ENCODE data around the gene LGMN. TPM values are rescaled to one million over a fixed set of nuclear protein-coding genes. Genes with fewer than 3 reads are reported as not detected.
"Not testable (repeated sequence)": the region's sequence is repeated elsewhere in the genome, so short reads cannot be mapped to it uniquely, and the experiment has no call there.

Gene LGMN
- 100 to 1,000 TPM; 125 to 135 (median 134) TPM for polyA plus RNA-seq (ENCODE audit: insufficient read length in 3 of 3)
- long read RNA-seq, donor 1, transcript LGMN-201 (14 exons, 2,055 nt) = major isoform, 19 of 21 reads
- long read RNA-seq, donor 1, partial matches to known transcripts = 0 of 21 reads
- long read RNA-seq, donor 1, other reads (novel, unspliced or antisense) = 0 of 21 reads
- long read RNA-seq, donor 2, transcript LGMN-201 (14 exons, 2,055 nt) = major isoform, 12 of 14 reads
- long read RNA-seq, donor 2, partial matches to known transcripts = 0 of 14 reads
- long read RNA-seq, donor 2, other reads (novel, unspliced or antisense) = 0 of 14 reads
- long read RNA-seq, donor 3, transcript LGMN-201 (14 exons, 2,055 nt) = major isoform, 37 of 54 reads
- long read RNA-seq, donor 3, partial matches to known transcripts = 15 of 54 reads
- long read RNA-seq, donor 3, other reads (novel, unspliced or antisense) = 0 of 54 reads
- long read RNA-seq, donor 4, transcript LGMN-201 (14 exons, 2,055 nt) = major isoform, 26 of 34 reads
- long read RNA-seq, donor 4, partial matches to known transcripts = 0 of 34 reads
- long read RNA-seq, donor 4, other reads (novel, unspliced or antisense) = 6 of 34 reads
- long read RNA-seq, donor 5 = 0 reads
- long read RNA-seq, donor 6, transcript LGMN-201 (14 exons, 2,055 nt) = major isoform, 21 of 29 reads
- long read RNA-seq, donor 6, partial matches to known transcripts = 0 of 29 reads
- long read RNA-seq, donor 6, other reads (novel, unspliced or antisense) = 0 of 29 reads
- long read RNA-seq, donor 7, transcript LGMN-201 (14 exons, 2,055 nt) = major isoform, 28 of 42 reads
- long read RNA-seq, donor 7, partial matches to known transcripts = 0 of 42 reads
- long read RNA-seq, donor 7, other reads (novel, unspliced or antisense) = 8 of 42 reads
- long read RNA-seq, donor 8 = 0 reads
- long read RNA-seq, donor 9, transcript LGMN-201 (14 exons, 2,055 nt) = major isoform, 20 of 27 reads
- long read RNA-seq, donor 9, transcript LGMN-211 (12 exons, 1,728 nt) = minor isoform, 6 of 27 reads
- long read RNA-seq, donor 9, partial matches to known transcripts = 0 of 27 reads
- long read RNA-seq, donor 9, other reads (novel, unspliced or antisense) = 0 of 27 reads
- long read RNA-seq, donor 10, transcript LGMN-201 (14 exons, 2,055 nt) = major isoform, 16 of 18 reads
- long read RNA-seq, donor 10, partial matches to known transcripts = 0 of 18 reads
- long read RNA-seq, donor 10, other reads (novel, unspliced or antisense) = 0 of 18 reads
- long read RNA-seq, donor 11, transcript LGMN-201 (14 exons, 2,055 nt) = major isoform, 22 of 26 reads
- long read RNA-seq, donor 11, partial matches to known transcripts = 0 of 26 reads
- long read RNA-seq, donor 11, other reads (novel, unspliced or antisense) = 0 of 26 reads
- long read RNA-seq, donor 12, transcript LGMN-201 (14 exons, 2,055 nt) = major isoform, 5 of 7 reads
- long read RNA-seq, donor 12, partial matches to known transcripts = 0 of 7 reads
- long read RNA-seq, donor 12, other reads (novel, unspliced or antisense) = 0 of 7 reads
- long read RNA-seq, donor 13 = 0 reads
- long read RNA-seq, donor 14, transcript LGMN-201 (14 exons, 2,055 nt) = major isoform, 16 of 18 reads
- long read RNA-seq, donor 14, partial matches to known transcripts = 0 of 18 reads
- long read RNA-seq, donor 14, other reads (novel, unspliced or antisense) = 0 of 18 reads
- long read RNA-seq, donor 15, transcript LGMN-201 (14 exons, 2,055 nt) = major isoform, 12 of 13 reads
- long read RNA-seq, donor 15, partial matches to known transcripts = 0 of 13 reads
- long read RNA-seq, donor 15, other reads (novel, unspliced or antisense) = 0 of 13 reads
- long read RNA-seq, donor 16, transcript LGMN-201 (14 exons, 2,055 nt) = major isoform, 61 of 86 reads
- long read RNA-seq, donor 16, partial matches to known transcripts = 6 of 86 reads
- long read RNA-seq, donor 16, other reads (novel, unspliced or antisense) = 6 of 86 reads

DNA sequence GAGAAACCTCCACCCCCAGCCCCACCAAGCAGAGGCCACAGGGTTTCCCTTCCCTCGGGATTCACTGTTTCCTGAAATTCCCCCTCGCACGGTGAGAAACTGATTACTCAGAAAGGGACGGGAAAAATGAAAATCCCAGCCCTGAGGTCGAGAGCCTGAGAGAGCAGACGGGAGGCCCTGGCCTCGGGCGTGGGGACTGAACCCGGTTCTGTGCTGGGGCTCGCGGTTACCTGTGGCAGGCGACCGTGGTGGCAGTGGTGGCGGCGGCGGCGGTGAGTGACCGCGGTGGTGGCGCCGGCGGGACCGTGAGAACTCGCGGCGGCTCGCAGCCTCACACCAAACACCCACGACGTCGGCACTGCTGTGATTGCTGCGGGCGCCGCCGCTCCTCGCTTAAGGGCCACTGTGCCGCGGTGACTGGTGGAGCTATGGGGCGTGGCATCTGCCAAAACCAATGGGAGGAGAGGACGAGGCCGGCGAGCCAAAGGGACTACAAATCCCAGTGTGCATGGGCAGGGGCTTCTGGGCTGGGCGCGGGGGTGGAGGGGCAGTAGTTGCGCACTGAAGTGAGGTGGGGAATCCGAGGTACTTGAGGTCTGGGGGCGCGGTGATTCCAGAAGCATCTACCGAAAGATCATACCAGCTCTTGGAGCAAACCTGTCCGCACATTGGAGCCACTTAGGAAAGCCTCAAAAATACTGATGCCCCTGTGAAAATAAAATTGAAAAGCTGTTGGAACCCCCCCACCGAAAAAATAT lies at the start of gene LGMN:
Gene LGMN (minus strand): TSS at position 369 of the 758 bp plus-strand sequence. CDS start 15,841 bp downstream, outside the sequence.
- peak; percentile 65 to 92 (median 85) for DNase-seq (ENCODE audit: extremely low read depth in 1 of 11, low read depth in 9 of 11, low spot score in 4 of 11)

- no peak for DNase-seq (ENCODE audit: extremely low read depth in 1 of 11, low read depth in 9 of 11, low spot score in 4 of 11)
Measured at GRCh38 chr14:92794961-92795360, 46.5 kb upstream of the LGMN start.

DNA sequence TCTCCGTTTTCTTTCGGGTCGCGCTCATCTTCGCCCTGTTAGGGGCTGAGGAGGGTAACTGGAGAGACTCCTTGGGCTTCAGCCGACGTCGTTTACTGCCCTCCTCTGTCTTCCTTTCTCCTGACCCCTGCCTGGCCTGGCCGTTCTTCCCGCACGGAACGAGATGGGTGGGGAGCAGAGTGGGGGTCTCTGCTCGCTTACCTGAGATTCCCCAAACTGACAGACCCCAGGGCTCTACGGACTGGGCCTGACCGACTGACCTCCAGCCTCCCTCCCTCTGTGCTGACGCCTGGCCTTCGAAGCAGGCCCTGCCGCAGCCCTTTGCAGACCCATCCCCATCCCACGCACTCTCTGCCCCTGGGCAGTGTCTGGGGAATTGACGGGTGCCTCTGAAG lies 46.1 kb upstream of the LGMN start:
- DNase-seq (ENCODE audit: extremely low read depth in 1 of 11, low read depth in 9 of 11, low spot score in 4 of 11) = peak in 1 of 11 donors; percentile 4

DNA sequence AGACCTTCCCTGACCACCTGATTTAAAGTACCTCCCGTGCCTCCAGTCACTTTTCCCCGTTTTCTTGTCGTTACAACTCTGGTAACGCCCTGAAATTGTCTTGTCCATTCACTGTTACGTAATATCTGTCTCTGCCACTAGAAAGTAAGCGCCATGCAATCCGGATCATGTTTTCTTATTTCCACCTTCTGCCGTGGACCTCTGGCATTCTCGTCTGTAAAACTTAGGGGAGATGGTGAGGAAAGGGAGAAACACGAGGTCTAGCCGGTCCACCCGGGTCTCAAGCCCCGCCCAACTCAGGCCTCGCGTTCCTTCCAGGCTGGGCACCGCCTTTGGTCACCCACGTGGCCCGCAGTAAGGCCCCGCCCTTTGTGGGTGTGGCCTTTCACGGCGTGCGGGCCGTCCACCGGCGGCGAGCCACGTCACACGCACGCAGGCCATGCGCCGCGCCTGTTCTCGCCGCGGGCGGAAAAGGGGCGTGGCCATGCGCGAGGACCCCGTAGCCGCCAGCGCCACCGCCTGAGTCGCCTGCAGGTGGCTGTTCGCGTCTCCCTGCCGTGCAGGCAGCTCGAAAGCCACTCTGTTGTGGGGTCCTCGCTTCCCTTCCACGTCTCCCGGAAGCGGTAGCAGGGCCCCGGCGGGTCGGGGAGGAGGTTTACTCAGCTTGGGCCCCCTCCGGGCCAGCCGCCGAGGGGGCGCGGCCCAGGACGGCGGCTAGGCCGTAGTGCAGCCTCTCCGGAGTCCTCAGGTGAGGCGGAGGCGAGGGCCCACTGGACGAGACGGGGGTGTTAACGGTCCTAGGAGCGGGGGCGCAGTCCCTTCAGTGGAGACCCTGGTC lies 45.5 kb upstream of the LGMN start, which contains the start of gene GOLGA5:
Gene GOLGA5 (plus strand): TSS at position 597 of the 838 bp plus-strand sequence. CDS start 3,133 bp downstream, outside the sequence.
- peak; percentile 93 to 99 (median 97) for DNase-seq (ENCODE audit: extremely low read depth in 1 of 11, low read depth in 9 of 11, low spot score in 4 of 11)

GRCh38 chr14:92792885-92793284 lies 44.5 kb upstream of the LGMN start:
- DNase-seq (ENCODE audit: extremely low read depth in 1 of 11, low read depth in 9 of 11, low spot score in 4 of 11) = no peak

- DNase-seq (ENCODE audit: extremely low read depth in 1 of 11, low read depth in 9 of 11, low spot score in 4 of 11) = no peak
Measured at GRCh38 chr14:92789457-92790089, 41.1 kb upstream of the LGMN start.

- DNase-seq (ENCODE audit: extremely low read depth in 1 of 11, low read depth in 9 of 11, low spot score in 4 of 11) = no peak
Measured at GRCh38 chr14:92787554-92787953, 39.1 kb upstream of the LGMN start.

DNA sequence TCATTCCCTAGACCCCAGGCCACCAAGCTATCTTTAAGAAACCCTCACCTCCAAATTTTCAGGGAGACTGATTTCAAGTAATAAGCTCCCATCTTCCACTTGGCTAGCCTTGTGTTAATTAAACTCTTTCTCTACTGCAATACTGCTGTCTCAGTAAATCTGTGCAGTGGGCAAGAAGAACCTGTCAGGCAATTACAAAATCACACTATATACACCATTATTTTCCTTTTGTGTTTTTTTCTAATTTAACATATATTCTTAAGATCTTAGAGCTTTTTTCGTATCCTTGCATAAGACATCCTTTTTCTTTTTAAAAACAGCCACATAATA lies 38.0 kb upstream of the LGMN start:
- no peak for DNase-seq (ENCODE audit: extremely low read depth in 1 of 11, low read depth in 9 of 11, low spot score in 4 of 11)

DNA sequence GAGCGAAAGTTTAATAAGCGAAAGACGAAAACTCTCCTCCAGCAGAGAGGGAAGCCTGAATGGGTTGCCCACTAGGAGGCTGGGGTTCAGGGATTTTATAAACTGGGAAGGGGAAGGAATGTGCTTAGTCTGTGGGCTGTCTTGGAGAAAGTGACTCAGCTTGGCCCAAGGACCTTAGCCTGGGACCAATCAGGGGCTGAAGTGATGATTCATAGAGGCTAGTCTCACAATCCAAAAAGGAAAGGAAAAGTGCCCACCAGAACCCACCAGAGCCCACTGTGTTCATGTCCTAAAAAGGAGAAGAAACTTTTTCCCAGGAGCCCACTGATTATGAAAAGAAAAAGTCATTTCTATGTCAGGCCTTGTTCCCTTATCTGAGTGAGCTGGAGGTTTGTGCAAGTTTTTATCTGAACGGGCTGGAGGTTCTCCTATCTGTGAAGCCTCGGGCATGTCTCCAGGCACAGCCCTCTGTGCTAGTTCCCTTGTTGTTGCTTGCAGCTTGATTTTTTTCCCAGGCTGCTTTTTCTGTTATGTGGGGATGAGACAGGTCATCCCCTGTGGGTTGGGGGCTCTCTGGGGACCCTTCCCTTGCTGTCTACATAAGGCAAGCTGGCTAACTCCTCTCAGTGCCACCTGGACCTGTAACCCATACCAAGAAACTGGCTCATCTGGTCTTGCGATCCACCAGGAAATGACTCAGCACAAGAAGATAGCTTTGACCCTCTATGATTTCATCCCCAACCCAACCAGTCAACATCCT lies 37.4 kb upstream of the LGMN start:
- DNase-seq (ENCODE audit: extremely low read depth in 1 of 11, low read depth in 9 of 11, low spot score in 4 of 11) = no peak

DNA sequence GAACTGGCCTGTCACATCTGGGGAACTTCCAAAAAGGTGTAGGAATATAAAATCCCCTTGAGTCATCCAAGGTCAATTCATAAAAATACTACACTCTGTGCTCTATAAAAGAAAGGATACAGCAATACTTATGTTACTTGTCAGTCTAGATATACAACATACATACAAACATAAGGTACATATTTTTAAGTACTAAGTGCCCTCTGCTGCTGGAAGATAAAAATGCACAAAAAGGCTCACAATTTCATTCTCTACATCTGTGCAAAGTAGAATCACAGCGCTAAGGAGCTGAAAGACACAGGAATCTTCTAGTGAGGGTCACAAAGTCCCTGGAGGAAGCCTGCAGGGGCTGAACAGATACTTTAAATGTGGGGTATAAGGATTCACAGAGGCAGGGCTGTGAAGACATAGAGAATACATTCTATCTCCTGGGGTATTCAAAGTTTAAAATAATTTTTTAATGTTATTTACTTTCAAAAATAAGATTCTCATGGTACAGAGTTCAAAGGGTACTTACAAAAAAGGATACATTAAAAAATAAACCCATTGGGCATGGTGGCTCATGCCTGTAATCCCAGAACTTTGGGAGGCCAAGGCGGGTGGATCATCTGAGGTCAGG lies 35.5 kb upstream of the LGMN start:
- peak in 7 of 11 donors; percentile 36 to 64 (median 51) for DNase-seq (ENCODE audit: extremely low read depth in 1 of 11, low read depth in 9 of 11, low spot score in 4 of 11)

DNA sequence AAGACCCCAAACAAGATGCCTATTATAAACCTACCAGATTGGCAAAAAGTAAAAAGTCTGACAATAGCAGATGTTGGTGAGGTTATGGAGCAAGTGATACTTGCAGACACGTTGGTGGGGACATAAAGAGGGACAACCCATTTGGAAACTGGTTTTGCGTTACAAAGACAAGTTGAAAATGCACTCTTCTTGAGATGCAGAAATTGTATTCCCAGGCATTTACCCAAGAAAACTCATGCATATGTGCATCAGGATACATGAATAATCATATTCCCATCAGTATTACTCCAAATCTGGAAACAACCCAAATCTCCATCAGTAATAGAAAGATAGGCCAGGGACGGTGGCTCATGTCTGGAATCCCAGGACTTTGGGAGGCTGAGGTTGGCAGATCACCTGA lies 32.9 kb upstream of the LGMN start:
- DNase-seq (ENCODE audit: extremely low read depth in 1 of 11, low read depth in 9 of 11, low spot score in 4 of 11) = no peak

DNA sequence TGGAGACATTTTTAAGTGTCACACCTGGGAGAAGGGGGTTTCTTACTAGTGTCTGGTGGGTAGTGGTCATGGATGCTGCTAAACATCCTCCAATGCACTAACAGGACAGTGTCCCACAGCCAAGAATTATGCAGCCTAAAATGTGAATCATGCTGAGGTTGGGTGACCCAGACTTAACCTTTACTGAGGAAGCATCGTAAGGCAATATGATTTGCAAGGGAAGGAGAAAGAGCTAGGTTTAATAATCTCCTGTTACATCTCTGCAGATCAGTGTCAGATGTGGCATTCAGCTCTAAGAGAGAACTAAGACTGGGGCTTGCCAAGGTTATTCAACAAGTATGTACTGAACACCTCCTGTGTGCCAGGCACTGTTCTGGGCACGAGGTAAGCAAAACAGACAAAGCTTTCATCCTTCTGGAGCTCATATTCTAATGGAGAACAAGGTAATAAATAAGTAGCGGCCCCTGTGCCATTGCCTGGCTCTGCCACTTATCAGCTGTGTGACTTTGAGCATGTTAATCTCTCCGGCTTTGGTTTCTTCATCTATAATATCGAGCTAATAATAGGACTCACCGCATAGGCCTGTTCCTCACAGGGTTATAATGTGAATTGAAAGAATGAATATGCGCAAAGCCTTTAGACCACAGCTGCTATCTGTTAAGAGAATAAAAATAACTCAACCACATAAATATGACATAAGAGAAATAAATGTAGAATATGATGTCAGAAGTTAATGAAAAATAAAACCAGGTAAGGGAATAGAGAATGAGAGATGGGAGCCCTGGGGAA lies 32.2 kb upstream of the LGMN start:
- no peak for DNase-seq (ENCODE audit: extremely low read depth in 1 of 11, low read depth in 9 of 11, low spot score in 4 of 11)

DNA sequence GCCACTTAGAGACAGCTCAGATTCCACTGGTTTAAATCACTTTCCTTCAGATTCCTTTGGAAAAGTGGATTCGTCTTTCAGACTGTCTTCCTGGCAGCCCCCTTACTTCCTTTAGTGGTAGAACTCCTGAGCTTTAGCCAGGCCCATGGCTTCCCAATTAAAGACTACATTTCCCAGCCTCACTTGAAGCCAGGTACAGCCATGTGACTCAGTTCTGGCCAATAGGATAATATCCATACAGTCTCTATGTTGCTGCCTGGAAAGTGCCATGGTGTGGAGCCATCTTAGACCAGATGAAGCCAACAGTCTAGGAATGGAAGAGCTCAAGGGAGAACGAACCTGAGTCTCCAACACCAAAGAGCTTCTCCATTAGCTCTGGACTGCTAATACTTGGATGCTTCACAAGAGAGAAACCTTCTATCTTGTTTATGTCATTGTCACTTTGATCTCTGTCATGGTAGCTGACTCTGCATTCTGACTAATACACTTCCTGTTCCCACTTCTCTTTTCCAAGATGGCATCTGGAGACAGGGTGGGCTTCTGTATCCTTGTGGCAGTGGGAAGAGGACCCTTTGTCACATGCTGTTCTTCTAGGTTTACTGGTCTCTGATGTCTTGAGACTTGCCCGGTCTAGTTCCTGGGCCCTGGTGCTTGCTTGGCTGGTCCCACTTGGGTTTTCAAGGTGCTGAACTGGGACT lies 30.6 kb upstream of the LGMN start:
- not testable (repeated sequence) for DNase-seq (ENCODE audit: extremely low read depth in 1 of 11, low read depth in 9 of 11, low spot score in 4 of 11)
